IPS-18a (cell line): Measurements from ENCODE around the gene LDAF1.

Source experiments
- H3K27ac ChIP-seq: one replicate; pipeline ENCODE4 v1.5.1; 2013; ENCODE audit warnings: low read length
- H3K27me3 ChIP-seq: one replicate; pipeline ENCODE4 v1.6.1; 2013; ENCODE audit warnings: mild to moderate bottlenecking, low read length; ENCODE audit not compliant: control insufficient read depth, insufficient read depth
- H3K36me3 ChIP-seq: one replicate; pipeline ENCODE4 v1.6.1; 2013; ENCODE audit warnings: low read depth, low read length; ENCODE audit not compliant: control insufficient read depth
- H3K4me1 ChIP-seq: one replicate; pipeline ENCODE4 v1.6.1; 2013; ENCODE audit warnings: low read depth, low read length; ENCODE audit not compliant: control insufficient read depth
- H3K4me3 ChIP-seq: one replicate; pipeline ENCODE4 v1.5.1; 2013; ENCODE audit warnings: low read length
- H3K9ac ChIP-seq: one replicate; pipeline ENCODE4 v1.6.1; 2013; ENCODE audit warnings: mild to moderate bottlenecking, low read length, moderate library complexity
- H3K9me3 ChIP-seq: one replicate; pipeline ENCODE4 v1.6.1; 2013; ENCODE audit warnings: low read depth, low read length; ENCODE audit not compliant: control insufficient read depth

LDAF1 gene

GRCh38 chr16:21224800-21225199, 66.3 kb downstream of the LDAF1 start:
- no peaks in the 10 kb centered on the region for H3K36me3 ChIP-seq
- peaks cover 24% of the 10 kb centered on the region for H3K4me1 ChIP-seq
- H3K9me3 ChIP-seq, result no peaks in the 10 kb centered on the region
- no peak overlapping the region for H3K4me3 ChIP-seq
- H3K9ac ChIP-seq, result no peak overlapping the region
- H3K27ac ChIP-seq, result no peak overlapping the region
- H3K27me3 ChIP-seq, result no peaks in the 10 kb centered on the region

- Histone ChIP-seq H3K9ac (no peak overlapping the region), H3K4me3 (no peak overlapping the region), H3K36me3 (no peaks in the 10 kb centered on the region), H3K27me3 (no peaks in the 10 kb centered on the region), H3K9me3 (no peaks in the 10 kb centered on the region), H3K4me1 (peaks cover 16% of the 10 kb centered on the region), H3K27ac (no peak overlapping the region)
Observed at GRCh38 chr16:21226749-21227148, 68.3 kb downstream of the LDAF1 start.

GRCh38 chr16:21227866-21228265, 69.4 kb downstream of the LDAF1 start:
- Histone ChIP-seq H3K4me3 (no peak overlapping the region), H3K27ac (no peak overlapping the region), H3K36me3 (no peaks in the 10 kb centered on the region), H3K27me3 (no peaks in the 10 kb centered on the region), H3K9me3 (no peaks in the 10 kb centered on the region), H3K4me1 (peaks cover 8% of the 10 kb centered on the region), H3K9ac (no peak overlapping the region)

- Histone ChIP-seq H3K36me3 (no peaks in the 10 kb centered on the region), H3K4me1 (peaks cover 5% of the 10 kb centered on the region), H3K27ac (no peak overlapping the region), H3K4me3 (no peak overlapping the region), H3K9me3 (no peaks in the 10 kb centered on the region), H3K27me3 (no peaks in the 10 kb centered on the region), H3K9ac (no peak overlapping the region)
Observed at GRCh38 chr16:21228361-21228872, 69.9 kb downstream of the LDAF1 start.
